GM20000 (cell line): ENCODE results near the gene TCTN3.
"Not testable (repeated sequence)": the region's sequence is repeated elsewhere in the genome, so short reads cannot be mapped to it uniquely, and the experiment has no call there.

Experiments used
- DNase-seq: peaks from one replicate; pipeline ENCODE4 v3.0.0; 2012; ENCODE audit warnings: low spot score
- TF ChIP-seq, protein P1 (sequence below): IDR thresholded peaks from 2 replicates; pipeline ENCODE4 v1.5.1; 2012; ENCODE audit warnings: mild to moderate bottlenecking, control low read depth; ENCODE audit errors: extremely low read depth, missing control alignments

Gene TCTN3

DNA sequence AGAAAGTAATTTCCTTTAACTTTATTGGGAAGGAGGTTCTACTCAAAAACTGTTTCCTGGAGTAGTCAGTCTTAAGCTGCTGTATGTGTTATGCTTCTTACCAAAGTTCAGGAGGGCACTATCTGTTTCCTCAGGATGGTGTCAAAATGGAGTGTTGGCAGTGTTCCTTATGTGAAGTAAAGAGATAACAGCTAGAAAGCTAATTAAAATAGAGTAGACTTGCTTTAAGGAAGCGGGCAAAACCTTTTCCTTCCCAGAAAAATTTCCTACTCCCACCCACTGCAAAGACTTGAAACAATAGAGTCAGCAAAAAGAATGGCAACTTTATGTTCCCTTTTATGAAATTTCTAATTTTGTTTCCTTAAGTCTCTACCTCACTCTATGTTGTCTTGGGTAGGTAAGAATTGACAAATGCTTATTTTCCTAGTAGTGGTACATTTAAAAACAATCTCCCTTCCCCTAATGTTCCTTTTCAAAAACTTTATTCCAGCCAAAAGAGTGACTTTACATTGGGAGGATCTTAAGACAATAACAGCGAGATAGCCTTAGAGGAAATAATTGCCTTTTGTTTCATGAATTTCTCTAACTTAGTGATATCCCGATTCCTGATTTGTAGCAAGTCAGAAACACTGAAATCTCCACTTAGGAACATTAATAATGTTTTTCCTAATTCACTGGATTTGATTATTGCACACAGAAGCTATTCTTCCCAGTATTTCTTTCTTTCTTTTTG is 35.8 kb upstream of the TCTN3 start:
- TF ChIP-seq, protein P1, sequence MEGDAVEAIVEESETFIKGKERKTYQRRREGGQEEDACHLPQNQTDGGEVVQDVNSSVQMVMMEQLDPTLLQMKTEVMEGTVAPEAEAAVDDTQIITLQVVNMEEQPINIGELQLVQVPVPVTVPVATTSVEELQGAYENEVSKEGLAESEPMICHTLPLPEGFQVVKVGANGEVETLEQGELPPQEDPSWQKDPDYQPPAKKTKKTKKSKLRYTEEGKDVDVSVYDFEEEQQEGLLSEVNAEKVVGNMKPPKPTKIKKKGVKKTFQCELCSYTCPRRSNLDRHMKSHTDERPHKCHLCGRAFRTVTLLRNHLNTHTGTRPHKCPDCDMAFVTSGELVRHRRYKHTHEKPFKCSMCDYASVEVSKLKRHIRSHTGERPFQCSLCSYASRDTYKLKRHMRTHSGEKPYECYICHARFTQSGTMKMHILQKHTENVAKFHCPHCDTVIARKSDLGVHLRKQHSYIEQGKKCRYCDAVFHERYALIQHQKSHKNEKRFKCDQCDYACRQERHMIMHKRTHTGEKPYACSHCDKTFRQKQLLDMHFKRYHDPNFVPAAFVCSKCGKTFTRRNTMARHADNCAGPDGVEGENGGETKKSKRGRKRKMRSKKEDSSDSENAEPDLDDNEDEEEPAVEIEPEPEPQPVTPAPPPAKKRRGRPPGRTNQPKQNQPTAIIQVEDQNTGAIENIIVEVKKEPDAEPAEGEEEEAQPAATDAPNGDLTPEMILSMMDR: no peak

GRCh38 chr10:95728526-95728925 is 34.8 kb upstream of the TCTN3 start:
- DNase-seq: no peak
- TF ChIP-seq, protein P1: no peak

More for the DNA sequence above, 35.8 kb upstream of the TCTN3 start:
- no peak for DNase-seq

DNA sequence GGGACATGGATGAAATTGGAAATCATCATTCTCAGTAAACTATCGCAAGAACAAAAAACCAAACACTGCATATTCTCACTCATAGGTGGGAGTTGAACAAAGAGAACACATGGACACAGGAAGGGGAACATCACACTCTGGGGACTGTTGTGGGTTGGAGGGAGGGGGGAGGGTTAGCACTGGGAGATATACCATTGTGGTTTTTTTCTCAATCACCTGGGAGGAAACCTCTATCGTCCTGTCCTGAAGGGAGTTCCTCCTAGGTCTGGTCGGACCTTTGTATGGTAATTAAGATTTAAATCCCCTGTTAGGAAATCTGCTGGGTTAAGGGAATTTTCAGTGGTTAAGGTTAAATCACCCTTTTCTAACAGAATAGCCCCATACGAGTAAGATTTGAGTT is 28.8 kb upstream of the TCTN3 start:
- DNase-seq: not testable (repeated sequence)

DNA sequence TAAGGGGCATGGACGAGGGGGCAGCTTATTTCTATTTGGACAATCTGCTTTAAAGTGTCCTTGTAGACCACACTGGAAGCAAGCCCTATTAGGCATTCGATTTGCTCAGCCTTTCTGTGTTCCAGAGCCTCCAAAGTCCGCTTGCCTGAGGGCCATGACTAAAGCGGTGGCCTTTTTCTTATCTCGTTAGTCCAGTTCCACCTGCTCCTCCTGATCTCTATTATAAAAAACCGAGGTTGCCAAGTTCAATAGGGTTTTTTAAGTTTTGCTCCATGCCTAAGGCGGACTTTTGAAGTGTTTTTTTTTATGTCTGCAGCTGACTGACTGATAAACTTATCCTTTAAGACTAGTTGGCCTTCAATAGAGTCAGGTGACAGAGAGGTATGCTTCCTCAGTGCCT is 27.0 kb upstream of the TCTN3 start:
- not testable (repeated sequence) for DNase-seq

- TF ChIP-seq, protein P1: no peak
- no peak for DNase-seq
Measured at GRCh38 chr10:95716866-95717265, 23.1 kb upstream of the TCTN3 start.

GRCh38 chr10:95716466-95716865 is 22.7 kb upstream of the TCTN3 start:
- no peak for DNase-seq
- TF ChIP-seq, protein P1: no peak

- no peak for DNase-seq
- TF ChIP-seq, protein P1: no peak
Measured at GRCh38 chr10:95711492-95711891, 17.8 kb upstream of the TCTN3 start.

DNA sequence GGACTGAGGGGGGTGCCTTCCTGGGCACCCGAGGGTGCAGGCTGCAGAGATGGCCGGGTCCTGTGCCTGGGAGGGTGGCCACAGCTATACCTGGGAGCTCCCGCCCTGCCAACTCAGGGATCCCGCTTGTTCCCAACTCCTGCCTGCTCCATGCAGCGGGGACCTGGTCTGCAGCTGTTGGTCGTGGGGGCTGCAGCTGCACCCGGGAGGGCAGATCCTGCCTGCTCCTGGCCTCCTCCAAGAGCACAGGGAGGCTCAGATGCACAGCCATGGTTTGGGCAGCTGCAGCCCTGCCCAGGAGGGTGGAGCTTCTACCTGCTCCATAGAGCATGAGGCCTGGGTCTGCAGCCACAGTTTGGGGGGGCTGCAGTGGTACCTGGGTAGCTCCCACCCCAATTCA is 13.3 kb upstream of the TCTN3 start:
- TF ChIP-seq, protein P1: no peak
- DNase-seq: no peak
